ENCODE results near the gene IL20RB.

The IL20RB gene

GRCh38 chr3:137046747-137047146 is 89.0 kb downstream of the IL20RB start:
- no peak for DNase-seq

- no peak for DNase-seq
These were observed 89.5 kb downstream of the IL20RB start for GRCh38 chr3:137047240-137047639.

GRCh38 chr3:137050281-137050680 is 92.5 kb downstream of the IL20RB start:
- no peak for DNase-seq

- DNase-seq: no peak
These were observed 94.5 kb downstream of the IL20RB start for GRCh38 chr3:137052298-137052697.
